SW 1271 (cell line): ENCODE measurements around the gene RHBDF2.

ENCODE experiments used
- DNase-seq, 2 experiments: peaks; one replicate each; lab custom pipeline; 2025; lab: John Stamatoyannopoulos, UW

RHBDF2 gene

GRCh38 chr17:76479515-76480060, 21.6 kb downstream of the RHBDF2 start:
- no peak for DNase-seq

GRCh38 chr17:76478730-76479514, 22.3 kb downstream of the RHBDF2 start:
- DNase-seq: no peak

- no peak for DNase-seq
Measured at GRCh38 chr17:76478097-76478496, 23.1 kb downstream of the RHBDF2 start.

GRCh38 chr17:76477576-76477975, 23.6 kb downstream of the RHBDF2 start:
- DNase-seq: no peak

GRCh38 chr17:76476736-76477135, 24.5 kb downstream of the RHBDF2 start:
- no peak for DNase-seq

GRCh38 chr17:76475302-76475701, 25.9 kb downstream of the RHBDF2 start:
- DNase-seq: no peak

- DNase-seq: no peak
Measured at GRCh38 chr17:76474894-76475293, 26.3 kb downstream of the RHBDF2 start.

GRCh38 chr17:76474238-76474637, 27.0 kb downstream of the RHBDF2 start:
- no peak for DNase-seq

- no peak for DNase-seq
Measured at GRCh38 chr17:76473541-76473985, 27.7 kb downstream of the RHBDF2 start.

GRCh38 chr17:76472726-76473125, 28.5 kb downstream of the RHBDF2 start:
- DNase-seq: no peak

GRCh38 chr17:76472258-76472645, 29.0 kb downstream of the RHBDF2 start:
- DNase-seq: no peak

- DNase-seq: no peak
Measured at GRCh38 chr17:76471498-76472257, 29.5 kb downstream of the RHBDF2 start.

GRCh38 chr17:76469991-76470739, 31.1 kb downstream of the RHBDF2 start:
- DNase-seq: no peak

- no peak for DNase-seq
Measured at GRCh38 chr17:76469076-76469990, 31.9 kb downstream of the RHBDF2 start.

- DNase-seq: no peak
Measured at GRCh38 chr17:76468634-76469010, 32.6 kb downstream of the RHBDF2 start.

- DNase-seq: no peak
Measured at GRCh38 chr17:76467809-76468633, 33.2 kb downstream of the RHBDF2 start.

GRCh38 chr17:76467366-76467765, 33.9 kb downstream of the RHBDF2 start, which contains the start of gene AANAT:
Gene AANAT, plus strand, starts transcription at chr17:76467603. Its CDS starts 1,144 bp downstream, at chr17:76468747.
- DNase-seq: no peak

- DNase-seq: no peak
Measured at GRCh38 chr17:76466775-76467130, 34.5 kb downstream of the RHBDF2 start.

- DNase-seq: no peak
Measured at GRCh38 chr17:76462556-76463290, 38.5 kb downstream of the RHBDF2 start.
